Measurements from ENCODE around the gene FYCO1. TPM values are rescaled to one million over a fixed set of nuclear protein-coding genes. Genes with fewer than 3 reads are reported as not detected.

Gene FYCO1
- total RNA-seq, 1 donor: 57.8 TPM

DNA sequence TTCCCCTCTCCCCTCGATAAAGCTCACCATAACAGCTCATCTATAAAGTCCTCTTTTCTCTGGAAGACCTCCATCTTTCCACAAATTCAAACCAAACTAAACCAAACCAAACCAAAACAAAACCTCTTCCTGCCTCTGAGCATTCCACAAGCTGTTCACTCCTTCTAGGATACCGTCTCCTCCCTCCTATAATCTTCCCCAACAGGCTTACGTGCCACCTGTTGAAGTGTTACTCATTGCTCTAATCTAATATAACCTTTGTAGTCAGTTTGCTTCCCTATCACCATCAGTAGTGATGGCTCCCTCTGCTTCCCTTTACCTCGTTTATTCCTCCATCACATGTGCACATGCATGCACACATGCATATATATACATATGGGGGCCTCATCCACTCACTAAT, 122.0 kb downstream of the FYCO1 start:
- DNase-seq (ENCODE audit: low read depth): no peak
- TF ChIP-seq, protein P1, sequence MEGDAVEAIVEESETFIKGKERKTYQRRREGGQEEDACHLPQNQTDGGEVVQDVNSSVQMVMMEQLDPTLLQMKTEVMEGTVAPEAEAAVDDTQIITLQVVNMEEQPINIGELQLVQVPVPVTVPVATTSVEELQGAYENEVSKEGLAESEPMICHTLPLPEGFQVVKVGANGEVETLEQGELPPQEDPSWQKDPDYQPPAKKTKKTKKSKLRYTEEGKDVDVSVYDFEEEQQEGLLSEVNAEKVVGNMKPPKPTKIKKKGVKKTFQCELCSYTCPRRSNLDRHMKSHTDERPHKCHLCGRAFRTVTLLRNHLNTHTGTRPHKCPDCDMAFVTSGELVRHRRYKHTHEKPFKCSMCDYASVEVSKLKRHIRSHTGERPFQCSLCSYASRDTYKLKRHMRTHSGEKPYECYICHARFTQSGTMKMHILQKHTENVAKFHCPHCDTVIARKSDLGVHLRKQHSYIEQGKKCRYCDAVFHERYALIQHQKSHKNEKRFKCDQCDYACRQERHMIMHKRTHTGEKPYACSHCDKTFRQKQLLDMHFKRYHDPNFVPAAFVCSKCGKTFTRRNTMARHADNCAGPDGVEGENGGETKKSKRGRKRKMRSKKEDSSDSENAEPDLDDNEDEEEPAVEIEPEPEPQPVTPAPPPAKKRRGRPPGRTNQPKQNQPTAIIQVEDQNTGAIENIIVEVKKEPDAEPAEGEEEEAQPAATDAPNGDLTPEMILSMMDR (IDR thresholded peaks at IDR 0.05; ENCODE audit: insufficient read depth, low read length): no peak
- H3K4me3 ChIP-seq (ENCODE audit: low read depth, low read length): no peak overlapping the region

DNA sequence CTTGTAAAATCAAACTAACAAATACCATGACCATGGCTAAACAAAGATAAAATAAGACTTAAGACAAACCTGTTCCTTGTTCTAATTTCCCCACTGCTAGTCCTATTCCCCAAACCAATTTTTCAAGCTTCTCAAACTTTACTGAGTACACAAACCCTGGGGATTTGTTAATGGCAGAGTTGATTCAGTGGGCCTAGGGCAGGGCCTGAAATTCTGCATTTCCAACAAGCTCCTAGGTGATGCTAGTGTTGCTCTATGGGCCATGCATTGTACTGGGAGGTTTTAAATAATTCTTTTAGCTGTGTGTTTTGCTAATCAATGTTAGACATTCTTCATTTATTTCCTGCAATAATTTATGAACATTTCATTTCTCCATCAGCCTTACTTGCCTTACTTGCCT, 122.6 kb downstream of the FYCO1 start:
- no peak overlapping the region for H3K4me3 ChIP-seq (ENCODE audit: low read depth, low read length)
- TF ChIP-seq, protein P1 (IDR thresholded peaks at IDR 0.05; ENCODE audit: insufficient read depth, low read length): no peak
- DNase-seq (ENCODE audit: low read depth): no peak

DNA sequence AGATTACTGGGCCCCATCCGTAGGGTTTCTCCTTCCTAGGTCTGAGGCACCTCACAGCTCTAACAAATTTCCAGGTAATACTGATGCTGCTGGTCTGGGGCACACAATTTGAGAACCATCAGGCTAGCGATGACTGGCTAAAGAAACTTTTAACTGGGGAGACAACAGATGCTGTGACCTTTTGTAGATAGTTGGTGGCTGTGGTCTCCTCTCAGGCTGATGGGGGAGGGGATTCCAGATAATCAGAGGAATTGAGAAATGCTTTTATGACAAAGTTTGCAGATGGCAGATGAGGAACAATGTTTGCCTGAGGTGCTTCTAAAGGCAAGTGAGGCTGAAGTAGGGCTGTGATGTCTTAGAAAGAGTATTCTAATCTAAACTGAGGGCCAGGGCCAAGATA, 123.1 kb downstream of the FYCO1 start:
- TF ChIP-seq, protein P1 (IDR thresholded peaks at IDR 0.05; ENCODE audit: insufficient read depth, low read length): no peak
- DNase-seq (ENCODE audit: low read depth): no peak
- no peak overlapping the region for H3K4me3 ChIP-seq (ENCODE audit: low read depth, low read length)

DNA sequence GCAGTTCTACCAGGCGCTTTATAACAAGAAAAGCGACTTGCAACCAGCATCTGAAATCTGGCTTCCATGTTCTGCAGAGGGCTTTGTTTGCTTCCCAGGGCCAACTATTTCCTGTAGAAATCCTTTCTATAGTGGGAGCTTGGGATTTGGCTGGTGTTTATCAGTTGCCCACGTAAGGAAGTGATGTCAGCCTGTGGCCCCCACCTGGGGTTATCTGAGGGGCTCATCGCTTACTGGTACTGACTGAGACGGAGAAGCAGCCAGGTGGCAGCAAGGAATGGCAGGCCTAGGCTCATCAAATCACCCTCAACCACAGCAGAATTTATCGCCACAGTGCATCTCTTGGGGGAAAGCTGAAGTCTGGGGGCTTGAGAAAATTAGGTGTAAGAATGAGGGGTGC, 123.8 kb downstream of the FYCO1 start:
- DNase-seq (ENCODE audit: low read depth): no peak
- TF ChIP-seq, protein P1 (IDR thresholded peaks at IDR 0.05; ENCODE audit: insufficient read depth, low read length): no peak

DNA sequence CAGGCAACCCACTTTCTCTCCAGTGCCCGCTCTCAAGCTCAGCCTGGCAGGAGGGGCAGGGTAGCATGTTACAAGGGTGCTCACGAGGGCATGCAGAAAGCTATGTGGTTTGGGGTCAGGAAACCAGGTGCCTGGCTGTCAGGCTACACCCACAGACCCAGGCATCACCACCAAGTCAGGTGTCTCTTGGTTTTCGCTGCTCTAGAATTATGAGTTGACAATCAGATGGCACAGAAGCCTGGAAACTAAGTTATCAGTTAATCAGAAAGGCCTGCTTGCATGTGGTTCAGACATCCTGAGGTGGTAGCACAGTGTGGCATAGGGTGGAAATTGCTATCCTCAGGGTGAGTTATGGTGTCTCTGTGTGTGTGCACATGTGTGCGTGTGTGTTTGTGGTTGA, 125.5 kb downstream of the FYCO1 start:
- TF ChIP-seq, protein P1 (IDR thresholded peaks at IDR 0.05; ENCODE audit: insufficient read depth, low read length): no peak
- no peak overlapping the region for H3K4me3 ChIP-seq (ENCODE audit: low read depth, low read length)
- no peak for DNase-seq (ENCODE audit: low read depth)

More for the DNA sequence above, 123.8 kb downstream of the FYCO1 start:
- H3K4me3 ChIP-seq (ENCODE audit: low read depth, low read length): no peak overlapping the region

DNA sequence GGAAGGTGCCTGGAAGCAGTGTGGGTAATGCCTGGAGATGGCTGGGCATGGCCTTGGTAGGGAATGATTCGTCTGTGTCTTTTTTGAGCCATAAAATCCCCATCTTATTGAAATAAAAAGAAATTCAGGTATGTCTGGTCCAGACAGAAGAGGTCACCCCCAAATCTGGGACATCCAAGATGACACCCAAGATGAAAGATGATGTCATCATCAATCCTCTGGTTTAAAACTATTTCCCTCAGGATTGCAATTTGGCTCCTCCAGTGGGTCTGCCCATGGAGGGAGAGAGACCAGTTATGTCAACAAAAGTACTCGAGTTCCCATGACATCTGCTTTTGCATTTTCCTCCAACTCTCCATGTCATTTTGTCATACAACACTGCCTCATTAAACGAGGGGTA, 126.0 kb downstream of the FYCO1 start:
- no peak overlapping the region for H3K4me3 ChIP-seq (ENCODE audit: low read depth, low read length)
- DNase-seq (ENCODE audit: low read depth): no peak
- TF ChIP-seq, protein P1 (IDR thresholded peaks at IDR 0.05; ENCODE audit: insufficient read depth, low read length): no peak

DNA sequence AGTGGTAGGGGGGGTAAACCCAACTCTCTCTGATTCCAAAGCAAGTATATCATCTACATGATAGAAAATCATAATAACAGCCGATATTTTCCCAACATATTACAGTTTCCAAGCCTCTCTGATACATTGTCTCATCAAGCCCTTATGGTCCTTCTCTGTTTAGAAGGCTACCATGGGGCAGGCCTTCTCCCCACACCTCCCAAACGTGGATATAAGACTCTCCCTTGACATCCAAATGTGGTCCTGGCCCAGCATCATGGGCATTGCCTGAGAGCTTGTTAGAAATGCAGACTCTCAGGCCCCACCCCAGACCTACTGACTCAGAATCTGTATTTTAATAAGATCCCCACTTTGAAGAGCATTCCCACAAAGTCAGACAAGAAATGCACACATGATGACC, 127.0 kb downstream of the FYCO1 start:
- DNase-seq (ENCODE audit: low read depth): no peak
- H3K4me3 ChIP-seq (ENCODE audit: low read depth, low read length): no peak overlapping the region
- TF ChIP-seq, protein P1 (IDR thresholded peaks at IDR 0.05; ENCODE audit: insufficient read depth, low read length): no peak
